ENCODE measurements around the gene SERPINA5. TPM values are rescaled to one million over a fixed set of nuclear protein-coding genes. Genes with fewer than 3 reads are reported as not detected.

The SERPINA5 gene
- polyA plus RNA-seq, 1 of the 3 experiments (the other 2 are of a cell fraction) = 0.08 TPM

GRCh38 chr14:94538070-94538740 is 43.0 kb upstream of the SERPINA5 start:
- Histone ChIP-seq H3K9ac (no peak overlapping the region), H3K9me2 (no peaks in the 10 kb centered on the region), H3K4me3 (ENCODE audit: low read depth in 2 of 2, low read length in 1 of 2) (no peak overlapping the region), H3K27ac (ENCODE audit: low read depth in 2 of 2, low read length in 1 of 2) (no peak overlapping the region), H4K20me1 (ENCODE audit: insufficient read depth) (no peaks in the 10 kb centered on the region), H3K27me3 (ENCODE audit: insufficient read depth) (peaks cover 4% of the 10 kb centered on the region; the same call in 1 of the 2 replicates), H3K79me2 (ENCODE audit: insufficient read depth) (no peaks in the 10 kb centered on the region), H3F3A (replicated peaks; ENCODE audit: insufficient read depth) (no peaks in the 10 kb centered on the region), H3K36me3 (replicated peaks in 1 of 2; ENCODE audit: control insufficient read depth in 1 of 2, insufficient read depth in 2 of 2, low read length in 1 of 2) (no peaks in the 10 kb centered on the region), H2AFZ (ENCODE audit: low read depth) (no peak overlapping the region), H3K4me1 (ENCODE audit: control insufficient read depth in 1 of 2, insufficient read depth in 2 of 2, low read depth in 1 of 2, low read length in 1 of 2) (no peaks in the 10 kb centered on the region), H3K9me3 (no peaks in the 10 kb centered on the region), H3K4me2 (no peak overlapping the region)
- DNase-seq = no peak
- ChIA-PET CTCF (interaction anchor here (0.8 to 4.6 kb wide), 2 partner anchors 10 to 52 kb away, joined by 3 to 28 read pairs; no protein-coding TSS in a partner anchor), POLR2A (no interaction called here)
- TF ChIP-seq NFIC (IDR thresholded peaks at IDR 0.05; ENCODE audit: borderline replicate concordance) (no peak), REST (IDR thresholded peaks at IDR 0.05; ENCODE audit: low read depth, low read length) (no peak)
- 51% methylated on average over 6 of the region's 6 CpGs for WGBS (ENCODE audit: low lambda C conversion rate)

- ChIA-PET CTCF (interaction anchor here (1.4 to 4.6 kb wide), 2 partner anchors 9 to 11 kb away, joined by 3 to 28 read pairs; no protein-coding TSS in a partner anchor), POLR2A (no interaction called here)
- no peak overlapping the region for H2AFZ ChIP-seq (ENCODE audit: low read depth)
- H3K9me2 ChIP-seq = no peaks in the 10 kb centered on the region
- H3K27me3 ChIP-seq (ENCODE audit: insufficient read depth) = no peaks in the 10 kb centered on the region; the same call in 1 of the 2 replicates
- no peak overlapping the region for H3K4me3 ChIP-seq (ENCODE audit: low read depth in 2 of 2, low read length in 1 of 2)
- no peak overlapping the region for H3K9ac ChIP-seq
- H3K4me2 ChIP-seq = no peak overlapping the region
- no peaks in the 10 kb centered on the region for H4K20me1 ChIP-seq (ENCODE audit: insufficient read depth)
- no peak for DNase-seq
- 30% methylated on average over 7 of the region's 7 CpGs for WGBS (ENCODE audit: low lambda C conversion rate)
- H3K27ac ChIP-seq (ENCODE audit: low read depth in 2 of 2, low read length in 1 of 2) = no peak overlapping the region
- TF ChIP-seq ELF1 (IDR thresholded peaks at IDR 0.05) (no peak), TCF12 (IDR thresholded peaks at IDR 0.05) (no peak), RXRA (IDR thresholded peaks at IDR 0.05; ENCODE audit: borderline replicate concordance, low read depth) (no peak), SIN3A (IDR thresholded peaks at IDR 0.05; ENCODE audit: borderline replicate concordance, low read depth, low read length) (no peak), IRF3 (IDR thresholded peaks at IDR 0.05; ENCODE audit: low read depth, low read length) (no peak), TAF1 (IDR thresholded peaks at IDR 0.05; ENCODE audit: borderline replicate concordance, low read depth, low read length) (no peak), YY1 (IDR thresholded peaks at IDR 0.05; ENCODE audit: low read depth) (no peak), NRF1 (IDR thresholded peaks at IDR 0.05; ENCODE audit: low read depth, low read length) (no peak), MAX (IDR thresholded peaks at IDR 0.05; ENCODE audit: low read depth) (no peak), RCOR1 (IDR thresholded peaks at IDR 0.05; ENCODE audit: low read length) (no peak), JUND (IDR thresholded peaks at IDR 0.05) (no peak), EZH2phosphoT487 (IDR thresholded peaks at IDR 0.05; ENCODE audit: borderline replicate concordance, low read depth) (no peak), USF2 (IDR thresholded peaks at IDR 0.05; ENCODE audit: borderline replicate concordance, low read depth, low read length) (no peak)
- no peaks in the 10 kb centered on the region for H3K9me3 ChIP-seq
- no peaks in the 10 kb centered on the region for H3K36me3 ChIP-seq (replicated peaks in 1 of 2; ENCODE audit: control insufficient read depth in 1 of 2, insufficient read depth in 2 of 2, low read length in 1 of 2)
- no peaks in the 10 kb centered on the region for H3F3A ChIP-seq (replicated peaks; ENCODE audit: insufficient read depth)
- no peaks in the 10 kb centered on the region for H3K4me1 ChIP-seq (ENCODE audit: control insufficient read depth in 1 of 2, insufficient read depth in 2 of 2, low read depth in 1 of 2, low read length in 1 of 2)
- H3K79me2 ChIP-seq (ENCODE audit: insufficient read depth) = no peaks in the 10 kb centered on the region
Observed at GRCh38 chr14:94539181-94539580, 42.0 kb upstream of the SERPINA5 start.

Data from SK-N-SH (cell line).